ENCODE results near the gene OTOGL.
"Not testable (repeated sequence)": the region's sequence is repeated elsewhere in the genome, so short reads cannot be mapped to it uniquely, and the experiment has no call there.

OTOGL gene

GRCh38 chr12:80099259-80099658, at the start of gene OTOGL:
Gene OTOGL, plus strand, starts transcription at chr12:80099537. Its CDS starts 109,895 bp downstream, at chr12:80209432.
- no peak for DNase-seq

- DNase-seq, result no peak
Observed at GRCh38 chr12:80050236-80050635, 49.1 kb upstream of the OTOGL start.

GRCh38 chr12:80053051-80053790, 46.1 kb upstream of the OTOGL start:
- DNase-seq, result no peak

- no peak for DNase-seq
Observed at GRCh38 chr12:80056232-80056631, 43.1 kb upstream of the OTOGL start.

- DNase-seq, result no peak
Observed at GRCh38 chr12:80056845-80057244, 42.5 kb upstream of the OTOGL start.

GRCh38 chr12:80058586-80058985, 40.8 kb upstream of the OTOGL start:
- no peak for DNase-seq

GRCh38 chr12:80059102-80059501, 40.2 kb upstream of the OTOGL start:
- DNase-seq, result no peak

- no peak for DNase-seq
Observed at GRCh38 chr12:80059875-80060274, 39.5 kb upstream of the OTOGL start.

GRCh38 chr12:80064269-80064668, 35.1 kb upstream of the OTOGL start:
- no peak for DNase-seq

GRCh38 chr12:80064951-80065350, 34.4 kb upstream of the OTOGL start:
- no peak for DNase-seq

GRCh38 chr12:80068173-80068572, 31.2 kb upstream of the OTOGL start:
- DNase-seq, result no peak

- DNase-seq, result not testable (repeated sequence)
Observed at GRCh38 chr12:80083892-80084614, 15.3 kb upstream of the OTOGL start.

- no peak for DNase-seq
Observed at GRCh38 chr12:80086025-80086424, 13.3 kb upstream of the OTOGL start.

GRCh38 chr12:80087486-80088213, 11.7 kb upstream of the OTOGL start:
- no peak for DNase-seq

GRCh38 chr12:80100591-80100990, 1.3 kb downstream of the OTOGL start:
- DNase-seq, result no peak

- DNase-seq, result no peak
Observed at GRCh38 chr12:80101126-80101525, 1.8 kb downstream of the OTOGL start.

- DNase-seq, result no peak
Observed at GRCh38 chr12:80107221-80107620, 7.9 kb downstream of the OTOGL start.

- no peak for DNase-seq
Observed at GRCh38 chr12:80116735-80117134, 17.4 kb downstream of the OTOGL start.

GRCh38 chr12:80118565-80119324, 19.4 kb downstream of the OTOGL start:
- no peak for DNase-seq

GRCh38 chr12:80120994-80121393, 21.7 kb downstream of the OTOGL start:
- DNase-seq, result no peak

GRCh38 chr12:80121661-80122060, 22.3 kb downstream of the OTOGL start:
- DNase-seq, result no peak

GRCh38 chr12:80129895-80130530, 30.7 kb downstream of the OTOGL start:
- no peak for DNase-seq

Data from midbrain (tissue), 1 donor.